OCI-LY3 (cell line): ENCODE measurements around the gene NAGPA.

Experiments used
- CTCF ChIP-seq: fragments of 200-600, 300-600 bp; sonication (generic); IDR thresholded peaks from 2 replicates; pipeline ENCODE4 v1.5.1; 2014; ENCODE audit warnings: antibody characterized with exemption, low read length, low read depth
- EZH2phosphoT487 ChIP-seq: fragments of 200-600 bp; shearing (Covaris generic); IDR thresholded peaks from 2 replicates; pipeline ENCODE4 v1.6.1; 2018; ENCODE audit warnings: antibody characterized with exemption, mixed run types, low read depth

- no peak for TF ChIP-seq CTCF
- TF ChIP-seq EZH2phosphoT487, result no peak
Observed at GRCh38 chr16:4984174-4984990, 49.4 kb downstream of the NAGPA start.
